NB4 (cell line): ENCODE measurements around the gene NPPA.

Source experiments
- POLR2A ChIP-seq: IDR thresholded peaks from 2 replicates; pipeline ENCODE4 v1.6.1; 2011; ENCODE audit warnings: mild to moderate bottlenecking; ENCODE audit not compliant: insufficient read length; ENCODE audit errors: extremely low read depth
- TF ChIP-seq, protein P1 (sequence below): IDR thresholded peaks from one replicate; pipeline ENCODE4 v1.5.1; 2012; ENCODE audit warnings: low read depth, low read length

DNA sequence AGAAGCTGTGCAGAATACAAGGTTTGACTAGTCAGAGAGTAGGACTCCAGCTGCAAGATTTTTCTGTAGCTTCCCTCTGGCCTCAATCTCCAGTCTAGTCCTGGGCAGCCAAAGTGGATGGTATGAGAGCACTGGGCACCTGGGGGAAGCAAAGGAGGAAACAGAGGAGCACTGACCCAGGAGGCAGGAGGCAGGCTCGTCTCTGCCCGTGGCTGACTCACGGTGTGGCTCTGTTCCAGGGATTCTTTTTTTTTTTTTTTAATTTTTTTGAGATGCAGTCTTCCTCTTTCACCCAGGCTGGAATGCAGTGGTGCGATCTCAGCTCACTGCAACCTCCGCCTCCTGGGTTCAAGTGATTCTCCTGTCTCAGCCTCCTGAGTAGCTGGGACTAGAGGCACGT is 15.3 kb upstream of the NPPA start:
- TF ChIP-seq, protein P1, sequence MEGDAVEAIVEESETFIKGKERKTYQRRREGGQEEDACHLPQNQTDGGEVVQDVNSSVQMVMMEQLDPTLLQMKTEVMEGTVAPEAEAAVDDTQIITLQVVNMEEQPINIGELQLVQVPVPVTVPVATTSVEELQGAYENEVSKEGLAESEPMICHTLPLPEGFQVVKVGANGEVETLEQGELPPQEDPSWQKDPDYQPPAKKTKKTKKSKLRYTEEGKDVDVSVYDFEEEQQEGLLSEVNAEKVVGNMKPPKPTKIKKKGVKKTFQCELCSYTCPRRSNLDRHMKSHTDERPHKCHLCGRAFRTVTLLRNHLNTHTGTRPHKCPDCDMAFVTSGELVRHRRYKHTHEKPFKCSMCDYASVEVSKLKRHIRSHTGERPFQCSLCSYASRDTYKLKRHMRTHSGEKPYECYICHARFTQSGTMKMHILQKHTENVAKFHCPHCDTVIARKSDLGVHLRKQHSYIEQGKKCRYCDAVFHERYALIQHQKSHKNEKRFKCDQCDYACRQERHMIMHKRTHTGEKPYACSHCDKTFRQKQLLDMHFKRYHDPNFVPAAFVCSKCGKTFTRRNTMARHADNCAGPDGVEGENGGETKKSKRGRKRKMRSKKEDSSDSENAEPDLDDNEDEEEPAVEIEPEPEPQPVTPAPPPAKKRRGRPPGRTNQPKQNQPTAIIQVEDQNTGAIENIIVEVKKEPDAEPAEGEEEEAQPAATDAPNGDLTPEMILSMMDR = no peak
- TF ChIP-seq POLR2A = no peak
